GM21381 (cell line): ENCODE data around the gene RALGAPA2.

Experiments
- ATAC-seq: cut with Tn5 transposase; IDR thresholded peaks from one replicate; pipeline ENCODE4 v1.9.1; 2021; ENCODE audit warnings: mild to moderate bottlenecking, moderate library complexity; ENCODE audit not compliant: unreplicated experiment

RALGAPA2 gene

DNA sequence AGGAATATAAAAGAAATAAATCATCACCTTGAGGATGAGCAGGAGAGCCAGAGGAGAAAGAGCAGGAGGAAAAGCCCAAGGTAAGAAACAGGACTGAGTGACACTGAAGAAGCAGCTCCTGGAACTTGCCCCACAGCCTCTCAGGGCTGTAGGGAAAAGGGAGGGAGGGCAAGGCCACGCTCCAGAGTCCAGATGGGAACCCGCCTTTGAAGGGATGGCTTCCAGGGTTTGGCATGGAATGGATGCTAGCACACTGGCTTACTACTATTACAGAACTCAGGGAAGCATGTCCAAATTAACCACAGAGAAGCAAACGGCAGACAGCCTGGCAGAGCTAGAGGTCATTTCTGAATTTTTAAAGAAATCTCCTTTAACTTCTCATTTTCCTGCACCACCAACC, 26.8 kb downstream of the RALGAPA2 start:
- no peak for ATAC-seq

DNA sequence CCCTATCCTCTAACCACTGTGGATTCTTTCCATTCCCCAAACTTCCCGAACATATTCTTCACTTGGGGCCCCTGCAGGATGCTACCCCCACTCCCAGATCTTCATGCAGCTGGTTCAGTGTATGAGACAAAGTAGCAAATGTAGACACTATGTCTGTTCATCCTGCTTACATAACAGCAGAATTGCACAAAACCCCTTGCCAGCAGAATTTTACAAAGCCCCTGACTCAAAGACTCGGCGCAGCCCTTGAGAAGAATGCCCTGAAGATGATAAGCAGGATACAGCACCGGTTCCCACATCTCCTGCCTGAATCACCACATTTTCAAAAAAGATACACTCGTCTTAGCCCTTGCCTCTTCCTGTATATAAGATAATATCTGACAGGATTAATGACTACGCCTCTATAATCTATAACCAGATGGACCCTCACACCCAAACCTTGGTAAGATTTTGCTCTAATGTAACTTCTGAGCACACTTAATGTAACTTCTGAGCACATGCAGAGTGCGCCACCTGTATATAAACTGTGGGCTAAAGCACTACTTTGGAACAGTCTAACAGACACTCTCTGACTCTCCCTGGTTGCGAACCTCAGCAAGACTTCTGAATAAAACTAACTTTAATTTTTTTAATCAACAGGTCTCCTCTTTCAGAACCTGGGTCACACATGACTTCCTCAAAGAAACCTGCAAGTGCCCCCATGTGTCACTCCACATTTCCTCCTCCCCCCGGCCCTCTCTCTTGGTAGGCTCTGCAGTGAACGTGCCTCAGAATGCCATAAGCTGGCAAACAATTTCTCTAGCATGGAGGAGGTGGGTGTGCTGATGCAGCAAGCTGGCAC, 28.7 kb downstream of the RALGAPA2 start:
- ATAC-seq, result no peak

DNA sequence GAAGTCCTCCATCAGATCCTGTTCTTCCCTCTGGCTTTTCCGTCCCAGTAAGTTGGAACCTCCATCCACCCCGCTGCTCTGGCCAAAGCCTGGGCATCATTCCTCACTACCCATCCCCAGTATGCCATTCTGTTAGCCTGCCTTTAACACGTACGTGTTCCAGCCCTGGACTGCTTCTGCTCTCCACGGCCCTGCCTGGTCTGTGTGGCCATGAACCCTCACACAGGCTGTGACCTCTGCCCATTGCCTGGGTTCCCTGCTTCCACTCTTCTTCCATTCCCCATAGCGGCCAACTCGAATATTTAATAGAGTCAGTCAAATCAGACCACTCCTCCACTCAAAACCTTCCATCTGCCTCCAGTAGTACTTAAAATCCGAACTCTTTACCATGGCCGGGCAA, 29.4 kb downstream of the RALGAPA2 start:
- no peak for ATAC-seq

DNA sequence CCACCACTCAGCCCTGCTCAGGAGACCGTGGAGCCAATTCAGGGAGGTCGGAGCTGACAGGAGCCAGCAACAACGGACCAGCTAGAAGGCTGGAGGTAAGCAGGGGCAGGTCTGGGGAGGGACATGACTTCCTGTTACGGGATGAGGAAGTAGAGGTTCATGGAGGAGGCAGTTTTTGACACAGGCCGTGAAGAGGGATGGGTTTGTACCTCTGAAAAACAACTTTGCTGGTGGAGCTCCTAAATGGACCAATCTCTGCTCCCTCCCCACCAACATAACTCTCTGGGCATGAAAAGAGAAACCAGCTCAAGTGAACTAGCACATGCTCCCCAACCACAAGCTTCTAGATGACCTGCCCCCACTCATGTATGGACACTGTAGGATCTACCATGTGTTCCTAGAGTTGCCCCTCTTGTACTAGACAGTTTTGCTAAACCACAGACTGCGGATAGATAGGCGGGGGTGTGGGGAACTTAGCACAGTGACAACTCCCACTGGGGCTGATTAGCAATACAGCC, 31.4 kb downstream of the RALGAPA2 start:
- ATAC-seq, result no peak

DNA sequence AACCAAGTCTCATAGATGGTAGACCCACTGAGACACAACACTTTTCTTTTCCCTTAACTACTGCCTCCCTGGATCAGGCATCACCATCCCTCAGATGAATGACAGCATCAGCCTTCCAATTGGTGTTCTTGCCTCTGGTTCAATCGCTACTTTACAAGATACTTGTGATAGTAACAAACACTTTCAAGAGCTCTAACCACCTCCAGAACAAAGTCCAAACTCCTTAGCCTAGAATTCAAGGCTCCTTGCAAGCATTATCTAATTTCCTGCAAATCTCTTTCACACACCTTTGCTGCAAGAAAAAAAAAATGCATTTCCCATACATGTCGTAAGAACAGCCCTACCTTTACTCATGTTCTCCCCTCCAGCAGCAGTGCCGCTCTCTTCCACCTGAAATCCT, 33.1 kb downstream of the RALGAPA2 start:
- ATAC-seq, result no peak

DNA sequence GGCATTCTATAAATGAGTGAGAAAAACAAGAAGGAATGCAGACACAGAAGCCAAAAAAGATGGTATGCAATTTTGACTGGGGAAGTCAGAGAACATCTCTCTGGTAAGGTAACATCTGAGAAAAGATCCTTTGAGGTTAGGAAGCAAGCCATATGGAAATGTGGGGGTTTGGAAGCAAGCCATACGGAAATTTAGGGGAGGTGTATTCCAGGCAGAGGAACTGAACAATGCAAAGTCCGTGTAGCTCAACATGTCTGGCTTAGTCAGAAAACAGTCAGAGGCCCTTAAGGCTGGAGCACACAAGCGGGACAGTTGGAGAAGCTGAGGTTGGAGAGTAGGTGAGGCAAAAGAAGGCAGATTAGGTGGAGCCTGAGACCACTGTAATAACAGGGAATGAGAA, 35.3 kb downstream of the RALGAPA2 start:
- ATAC-seq, result no peak

DNA sequence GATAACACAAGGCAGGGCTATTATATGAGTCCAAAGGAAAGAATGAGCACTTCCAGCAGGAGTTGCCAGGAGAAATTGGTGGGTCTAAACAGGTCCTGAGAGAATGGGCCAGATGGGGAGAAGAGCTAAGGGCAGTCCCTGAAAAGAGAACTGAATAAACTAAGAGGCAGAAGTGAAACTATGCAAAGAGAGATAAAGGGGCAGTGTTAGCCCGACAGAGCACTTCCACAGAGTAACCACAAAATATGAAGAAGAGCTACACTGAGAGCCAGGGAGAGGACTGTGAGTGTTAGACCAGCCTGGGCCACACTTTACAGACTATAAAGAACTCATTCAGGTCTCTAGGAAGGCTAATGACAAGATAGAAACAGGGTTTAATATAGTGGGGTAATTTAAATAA, 43.8 kb downstream of the RALGAPA2 start:
- ATAC-seq, result peak; percentile 98

DNA sequence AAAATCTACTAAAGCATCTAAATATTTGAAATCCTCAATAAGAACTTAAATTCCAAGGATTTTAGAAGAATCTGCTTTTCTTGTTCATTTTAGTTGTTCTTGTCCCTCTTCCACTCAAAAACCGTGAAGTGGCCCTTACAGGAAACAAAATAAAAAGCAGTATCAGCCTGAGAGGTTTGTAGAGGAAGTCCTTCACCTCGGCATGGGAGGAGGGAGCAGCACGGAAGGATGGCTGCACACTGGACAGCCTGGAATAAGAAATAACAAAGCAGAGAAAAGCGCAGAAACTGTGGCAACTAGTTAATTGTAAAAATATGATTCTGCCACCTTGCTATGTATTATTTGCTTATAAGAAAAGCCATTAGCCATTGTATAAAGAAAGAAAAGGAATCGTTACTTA, 46.1 kb downstream of the RALGAPA2 start:
- no peak for ATAC-seq

DNA sequence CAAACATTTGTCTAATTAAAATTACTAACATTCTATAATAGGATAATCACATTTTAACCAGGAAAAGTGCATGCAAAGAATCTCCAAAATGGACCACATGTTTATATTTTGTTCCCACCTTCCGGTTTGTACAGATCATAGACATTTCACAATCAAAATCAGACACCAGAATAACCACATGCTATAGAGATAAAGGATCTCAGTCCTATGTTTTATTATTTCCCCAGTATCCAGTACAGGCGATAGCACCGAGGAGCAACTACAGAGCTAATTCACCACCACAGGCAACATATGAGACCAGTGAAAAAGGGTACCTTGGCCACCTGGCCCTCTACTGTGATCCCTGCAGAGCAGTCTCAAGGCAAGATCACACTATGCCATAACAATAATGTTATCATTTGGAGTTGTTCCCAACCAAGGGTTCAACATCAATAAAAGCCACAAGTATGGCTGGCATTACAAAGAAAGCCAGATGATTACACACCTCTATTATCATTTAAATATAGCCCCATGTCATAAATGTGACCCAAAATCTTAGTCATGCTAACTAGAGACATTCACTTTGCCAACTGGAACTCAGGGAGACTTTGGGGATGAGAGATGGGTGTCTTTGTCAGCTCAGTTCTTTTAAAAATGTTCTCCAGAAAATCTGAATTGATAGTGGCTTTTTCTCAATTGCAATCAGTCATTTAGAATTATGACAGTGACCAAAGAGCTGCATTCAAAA, 46.7 kb downstream of the RALGAPA2 start:
- ATAC-seq, result no peak

DNA sequence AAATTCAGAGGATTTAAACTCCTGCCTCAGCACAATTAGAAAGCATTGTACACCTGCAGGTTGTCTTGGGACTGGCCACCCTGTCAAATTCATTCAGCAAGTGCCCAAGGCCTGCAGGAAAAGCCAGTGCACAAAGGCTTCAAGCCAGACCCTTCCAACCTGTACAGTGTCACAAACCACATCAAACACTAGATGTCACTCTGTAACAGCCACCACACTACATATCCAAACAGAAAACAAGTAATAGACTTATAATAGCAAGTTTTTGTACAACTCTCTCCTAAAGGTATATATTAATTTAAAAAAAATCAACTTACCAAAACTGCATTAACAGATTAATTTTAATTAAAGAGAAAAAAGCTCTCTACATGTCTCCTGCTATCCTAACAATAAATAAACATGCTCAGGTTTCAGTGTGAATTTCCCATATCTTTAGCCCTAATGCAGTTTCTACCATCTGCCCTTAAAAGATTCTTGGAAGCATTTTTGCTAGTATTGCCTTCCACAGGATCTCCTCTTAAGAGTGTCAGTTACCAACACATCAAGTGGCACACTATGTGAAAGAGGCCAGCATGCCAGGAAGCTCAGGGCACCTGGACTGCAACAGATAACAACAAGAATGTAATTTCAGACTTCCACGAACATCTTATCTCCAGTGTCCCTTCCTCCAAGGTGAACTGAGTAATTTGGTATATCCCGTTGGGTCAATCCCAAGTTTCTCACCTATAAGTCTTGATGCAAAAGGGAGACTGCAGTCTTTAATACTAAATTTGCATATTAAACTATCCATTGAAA, 47.5 kb downstream of the RALGAPA2 start:
- ATAC-seq, result peak; percentile 50

DNA sequence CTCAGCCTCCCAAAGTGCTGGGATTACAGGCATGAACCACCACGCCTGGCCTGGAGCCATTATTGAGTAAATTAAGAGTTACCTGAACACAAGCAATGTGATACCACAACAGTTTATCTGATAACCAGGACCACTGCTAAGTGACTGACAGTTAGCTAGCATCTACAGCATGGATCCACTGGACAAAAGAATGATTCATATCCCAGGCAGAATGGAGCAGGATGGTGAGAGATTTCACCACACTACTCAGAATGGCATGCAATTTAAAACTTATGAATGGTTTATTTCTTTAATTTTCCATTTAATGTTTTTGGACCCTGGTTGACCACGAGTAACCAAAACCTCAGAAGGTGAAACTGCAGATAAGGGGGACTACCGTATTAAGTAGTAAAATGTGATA, 48.6 kb downstream of the RALGAPA2 start:
- no peak for ATAC-seq

DNA sequence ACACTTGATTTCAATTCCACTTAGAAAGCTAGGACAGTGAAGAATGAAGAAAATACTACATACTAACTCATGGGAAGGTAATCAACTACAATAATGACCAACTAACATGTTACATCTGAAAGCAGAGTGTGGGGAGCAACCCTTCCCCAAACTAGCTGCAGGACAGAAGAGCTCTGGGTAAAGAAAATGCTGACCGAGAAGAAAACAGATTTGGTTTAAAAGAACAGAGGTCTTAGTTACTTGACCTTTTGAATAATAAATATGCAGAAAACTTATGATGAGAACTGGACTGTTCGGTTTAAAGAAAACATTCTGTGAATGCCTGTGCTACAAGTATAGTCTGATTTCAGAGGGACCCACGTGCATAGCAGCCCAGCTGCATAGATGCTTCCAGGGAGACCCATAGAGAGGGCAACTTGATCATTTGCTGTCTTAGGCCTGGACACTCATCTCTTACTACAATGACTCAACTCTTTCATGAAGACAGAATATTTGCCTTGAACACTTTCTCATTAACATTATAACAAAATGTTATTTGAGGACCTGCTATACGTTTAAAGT, 53.5 kb downstream of the RALGAPA2 start:
- no peak for ATAC-seq

DNA sequence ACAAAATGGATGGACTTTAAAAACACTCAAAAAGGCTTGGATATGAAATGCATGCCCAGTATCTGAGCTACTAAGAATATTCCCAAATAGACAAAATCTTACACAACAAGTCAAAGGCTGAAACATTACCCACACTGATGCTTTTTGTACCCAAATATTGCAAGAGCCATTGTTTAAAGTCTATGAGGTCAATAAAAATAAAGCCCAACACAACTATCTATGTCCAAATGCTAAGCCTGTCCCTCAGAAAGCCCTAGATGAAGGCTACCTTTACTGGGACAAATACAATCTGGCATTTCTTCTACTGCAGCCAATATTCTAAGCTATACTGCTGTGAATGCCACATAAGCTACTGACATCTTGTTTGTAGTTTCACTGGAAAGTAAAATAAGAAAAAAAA, 54.3 kb downstream of the RALGAPA2 start:
- ATAC-seq, result no peak

DNA sequence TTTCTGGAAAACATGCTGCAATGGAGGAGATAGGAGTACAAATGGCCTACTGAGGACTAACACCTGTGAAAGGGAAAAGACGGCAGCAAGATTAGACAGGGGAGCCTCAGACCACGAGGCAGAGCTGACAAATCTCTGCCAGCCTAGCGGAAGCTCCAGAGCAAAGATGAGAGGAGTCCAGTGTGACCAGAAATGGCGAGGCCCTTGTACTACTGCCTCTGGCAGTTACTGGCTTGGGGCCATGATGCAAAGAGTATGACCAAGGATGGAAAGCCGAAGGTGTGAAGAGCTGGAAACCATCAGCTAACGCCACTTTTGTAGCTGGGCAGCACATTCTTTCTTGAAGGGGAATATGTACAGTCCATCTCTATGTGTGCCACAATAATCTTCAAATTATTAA, 55.4 kb downstream of the RALGAPA2 start:
- ATAC-seq, result no peak

DNA sequence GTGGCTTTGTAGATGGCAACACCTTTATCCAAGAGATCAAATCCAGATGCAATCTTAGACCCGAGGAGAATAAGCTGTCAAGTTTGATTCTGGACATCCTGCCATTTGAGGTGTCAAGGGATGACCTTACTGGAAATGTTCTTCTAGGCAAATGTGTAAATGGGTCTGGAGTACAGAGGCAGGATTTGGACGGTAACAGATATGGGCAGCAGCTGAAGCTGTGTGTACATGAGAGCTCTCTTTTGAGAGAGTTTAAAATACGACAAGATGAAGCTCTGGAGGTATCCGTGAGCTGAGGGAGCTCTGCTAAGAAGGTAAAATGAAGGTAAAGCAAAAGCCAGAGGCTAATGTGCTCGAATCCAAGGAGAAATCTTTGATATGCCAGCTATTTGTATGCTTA, 56.6 kb downstream of the RALGAPA2 start:
- no peak for ATAC-seq

DNA sequence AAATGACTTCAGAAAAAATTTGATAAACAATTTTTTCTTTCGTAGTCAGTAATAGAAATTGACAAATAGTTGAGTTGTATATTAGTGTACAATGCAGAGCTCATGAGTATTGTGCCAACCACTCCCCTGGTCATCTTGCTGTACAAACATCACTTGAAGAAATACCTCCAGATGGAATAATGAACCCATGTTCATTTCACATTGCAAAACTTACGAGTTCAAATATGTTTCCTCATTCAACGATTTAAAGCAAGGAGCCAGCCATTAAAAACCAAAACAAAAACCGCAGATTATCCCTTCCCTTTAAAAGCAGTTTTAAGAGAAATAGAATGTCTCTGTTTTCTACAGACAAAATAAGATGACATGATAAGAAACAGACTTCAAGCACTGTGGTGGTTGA, 62.5 kb downstream of the RALGAPA2 start:
- ATAC-seq, result no peak

DNA sequence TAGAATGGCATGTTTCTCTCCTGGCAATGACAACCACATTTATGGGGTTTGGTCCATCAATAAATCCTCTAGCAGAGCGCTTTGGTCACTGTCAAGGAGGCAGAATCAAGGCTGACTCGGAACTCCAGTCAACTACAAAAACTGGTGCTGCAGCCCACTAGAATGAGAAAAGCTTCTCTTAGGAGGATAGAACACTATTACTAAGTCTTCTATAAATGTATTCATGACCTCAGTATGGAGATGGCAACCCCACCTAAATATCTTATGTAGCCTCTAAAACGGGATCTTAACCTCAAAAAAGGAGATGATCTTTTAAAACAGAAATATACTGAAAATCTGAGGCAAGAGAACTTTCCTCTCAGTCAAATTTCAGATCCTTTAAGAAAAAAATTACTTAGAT, 68.5 kb downstream of the RALGAPA2 start:
- no peak for ATAC-seq

DNA sequence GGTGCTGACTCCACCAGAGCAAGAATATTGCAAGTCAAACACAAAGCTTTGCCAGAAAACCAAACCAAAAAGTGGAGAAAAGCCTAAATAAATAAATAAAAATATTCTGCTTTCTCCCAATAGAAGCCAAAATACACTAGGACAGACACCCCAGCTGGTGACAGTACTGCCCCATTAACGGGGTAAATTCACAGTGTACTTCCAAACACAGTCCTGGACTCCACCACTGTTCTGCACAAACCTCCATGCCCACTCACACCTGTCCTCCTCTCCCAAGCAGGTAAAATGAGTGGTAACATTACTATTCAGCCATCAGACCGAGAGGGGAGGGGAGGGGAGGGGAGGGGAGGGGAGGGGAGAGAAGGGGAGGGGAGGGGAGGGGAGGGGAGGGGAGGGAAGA, 70.7 kb downstream of the RALGAPA2 start:
- no peak for ATAC-seq

DNA sequence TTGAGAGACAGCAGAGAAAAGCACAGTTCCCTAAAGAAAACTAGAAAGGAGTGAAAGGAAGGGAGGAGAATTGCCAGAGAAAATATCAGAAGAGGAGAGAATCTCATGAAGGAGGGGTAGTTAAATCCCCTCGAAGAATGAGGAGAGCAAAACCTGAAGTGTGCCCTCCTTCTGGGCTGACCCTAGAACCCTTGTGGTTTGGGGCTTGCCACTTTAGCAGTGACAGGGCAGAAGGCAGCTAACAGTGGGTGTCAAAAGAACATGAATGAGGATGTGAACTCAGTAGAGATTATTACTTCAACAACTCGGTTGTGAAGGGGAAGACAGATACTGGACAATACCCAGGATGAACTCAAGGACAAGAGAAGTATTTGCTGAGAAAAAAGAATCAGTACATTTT, 73.6 kb downstream of the RALGAPA2 start:
- ATAC-seq, result no peak

DNA sequence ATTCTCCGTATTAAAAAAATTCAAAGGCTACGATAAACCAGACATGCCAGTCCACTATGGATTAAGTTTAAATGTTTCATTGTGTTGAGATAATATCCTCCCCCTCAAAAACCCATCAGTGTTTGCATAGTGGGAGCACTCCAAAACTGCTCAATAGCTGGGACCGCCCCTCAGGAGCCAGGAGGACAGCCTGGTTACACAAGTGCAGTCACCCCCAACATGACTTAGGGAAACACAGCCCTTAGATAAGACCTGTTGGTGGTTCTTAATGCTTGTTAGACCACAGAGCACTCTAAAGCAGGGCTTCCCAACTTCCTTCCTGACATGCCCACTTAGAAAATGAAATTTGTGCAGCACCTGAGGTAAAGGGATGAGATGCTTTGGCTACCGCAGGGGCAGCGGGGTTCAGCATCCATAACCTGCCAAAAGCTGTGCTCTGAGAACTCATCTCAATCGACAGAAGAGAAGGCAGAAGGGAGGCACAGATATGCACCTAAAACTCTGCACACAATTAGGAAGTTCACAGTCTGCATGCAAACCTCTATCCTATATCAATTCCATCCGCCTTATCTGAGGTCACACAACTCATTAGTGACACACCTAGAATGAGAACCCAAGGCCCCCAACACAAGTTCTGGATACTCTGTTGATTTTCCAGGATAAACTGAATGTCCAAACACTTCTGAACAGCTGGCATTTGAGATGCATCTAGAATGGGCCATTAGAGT, 74.3 kb downstream of the RALGAPA2 start:
- no peak for ATAC-seq
